Measurements from ENCODE around the gene ABCB6.

GRCh38 chr2:219207884-219208740, 10.6 kb downstream of the ABCB6 start:
- TF ChIP-seq CTCF (IDR thresholded peaks at IDR 0.05; ENCODE audit: insufficient read depth, low read depth, low read length) = no peak
- TF ChIP-seq EZH2 (IDR thresholded peaks at IDR 0.05; ENCODE audit: insufficient read depth, low read length) = no peak
